HG02588 (cell line): ENCODE measurements around the gene MBD6.
"Not testable (repeated sequence)": the region's sequence is repeated elsewhere in the genome, so short reads cannot be mapped to it uniquely, and the experiment has no call there.

Experiments
- ATAC-seq: cut with Tn5 transposase; IDR thresholded peaks from one replicate; pipeline ENCODE4 v1.9.1; 2021; ENCODE audit warnings: mild to moderate bottlenecking, moderate library complexity; ENCODE audit not compliant: unreplicated experiment

The MBD6 gene

DNA sequence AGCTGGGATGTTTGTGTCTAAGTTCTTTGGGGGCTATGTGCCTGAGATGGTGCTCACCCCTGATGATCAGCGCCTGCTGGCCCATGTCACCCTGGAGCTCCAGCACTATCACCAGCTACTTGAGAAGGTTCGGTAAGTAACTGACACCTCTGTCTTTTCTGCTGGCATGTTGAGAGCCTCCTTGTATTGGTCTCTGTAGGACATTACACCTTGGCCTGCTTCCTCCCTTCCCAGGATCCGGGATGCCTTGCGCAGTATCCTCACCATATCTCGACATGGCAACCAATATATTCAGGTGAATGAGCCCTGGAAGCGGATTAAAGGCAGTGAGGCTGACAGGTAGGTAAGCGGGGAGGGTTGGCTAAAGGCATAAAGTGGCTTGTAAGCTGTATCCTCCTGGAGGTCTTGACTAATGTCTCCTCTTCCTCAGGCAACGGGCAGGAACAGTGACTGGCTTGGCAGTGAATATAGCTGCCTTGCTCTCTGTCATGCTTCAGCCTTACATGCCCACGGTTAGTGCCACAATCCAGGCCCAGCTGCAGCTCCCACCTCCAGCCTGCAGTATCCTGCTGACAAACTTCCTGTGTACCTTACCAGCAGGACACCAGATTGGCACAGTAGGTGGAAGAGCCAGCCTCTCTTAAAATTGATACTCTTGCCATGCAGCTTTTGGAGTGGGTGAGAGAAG, 7.8 kb upstream of the MBD6 start:
- ATAC-seq = no peak

DNA sequence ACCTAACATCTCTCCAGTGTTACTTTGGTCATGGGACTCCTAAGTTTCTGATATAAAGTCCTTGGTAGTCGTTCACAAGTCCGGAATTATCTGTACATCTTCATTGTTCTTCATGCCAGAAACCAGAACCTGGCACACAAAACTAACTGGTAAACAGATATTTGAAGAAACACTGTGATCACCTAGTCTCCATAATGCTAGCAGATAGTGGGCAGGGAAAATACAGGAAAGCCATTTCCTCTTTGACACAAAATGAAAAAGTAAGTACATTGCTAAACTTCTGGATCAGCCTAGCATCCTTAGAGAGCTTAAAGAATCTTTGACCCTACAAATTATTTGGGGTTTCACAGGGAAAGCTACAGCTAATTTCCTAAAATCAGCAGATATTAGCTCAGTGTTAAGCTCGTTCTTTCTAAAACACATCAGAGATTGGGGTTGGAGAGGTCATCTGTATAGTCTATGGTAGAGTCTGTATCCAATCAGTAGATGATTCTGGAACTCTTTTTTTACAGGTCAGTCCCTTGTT, 7.2 kb upstream of the MBD6 start:
- no peak for ATAC-seq

DNA sequence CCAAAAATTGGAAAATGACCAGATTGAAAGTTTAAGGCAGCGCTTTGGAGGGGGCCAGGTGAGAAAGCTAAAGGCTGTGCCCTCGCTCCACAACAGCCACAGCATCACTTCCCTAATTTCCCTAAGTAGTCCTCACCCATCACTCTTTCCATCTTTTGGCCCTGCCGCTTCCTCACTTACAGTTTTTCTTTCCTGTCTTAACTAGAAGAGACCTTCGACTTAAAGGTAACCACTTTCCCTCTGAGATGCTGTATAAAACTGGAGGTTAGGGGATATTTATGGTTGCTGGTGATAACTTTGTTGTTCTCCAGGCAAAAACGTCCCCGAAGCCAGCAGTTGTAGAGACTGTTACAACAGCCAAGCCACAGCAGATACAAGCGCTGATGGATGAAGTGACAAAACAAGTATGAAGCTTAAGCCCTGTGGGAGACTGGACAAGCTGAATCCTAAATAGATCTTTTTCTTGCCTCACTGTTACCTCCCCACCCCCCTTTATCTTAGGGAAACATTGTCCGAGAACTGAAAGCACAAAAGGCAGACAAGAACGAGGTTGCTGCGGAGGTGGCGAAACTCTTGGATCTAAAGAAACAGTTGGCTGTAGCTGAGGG, 6.6 kb upstream of the MBD6 start:
- no peak for ATAC-seq

DNA sequence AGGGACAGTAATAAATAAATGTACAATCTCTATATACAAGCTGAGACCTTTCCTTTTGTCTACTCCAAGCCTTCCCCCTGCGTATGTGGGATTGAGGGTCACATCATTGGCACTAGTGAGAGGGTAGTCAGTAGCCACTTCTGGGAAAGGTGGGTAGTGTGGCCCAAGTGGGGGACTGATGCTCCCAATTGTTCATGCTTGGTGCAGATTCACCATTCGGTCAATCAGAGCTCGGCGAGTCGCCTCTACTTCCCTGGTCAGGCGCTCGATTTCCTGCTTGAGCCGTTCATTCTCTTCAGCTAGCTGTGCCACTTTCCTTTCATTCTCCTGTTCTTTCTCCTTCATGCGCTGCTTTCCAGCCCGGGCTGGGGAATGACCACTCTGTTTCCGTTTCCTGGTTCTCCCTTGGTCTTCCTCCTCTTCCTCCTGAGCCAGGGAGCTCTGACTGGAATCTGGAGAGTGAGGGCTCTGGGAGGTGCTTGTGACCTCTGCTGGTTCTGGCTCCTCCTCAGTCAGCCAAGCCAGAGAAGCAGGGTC, 5.9 kb upstream of the MBD6 start:
- ATAC-seq = no peak

DNA sequence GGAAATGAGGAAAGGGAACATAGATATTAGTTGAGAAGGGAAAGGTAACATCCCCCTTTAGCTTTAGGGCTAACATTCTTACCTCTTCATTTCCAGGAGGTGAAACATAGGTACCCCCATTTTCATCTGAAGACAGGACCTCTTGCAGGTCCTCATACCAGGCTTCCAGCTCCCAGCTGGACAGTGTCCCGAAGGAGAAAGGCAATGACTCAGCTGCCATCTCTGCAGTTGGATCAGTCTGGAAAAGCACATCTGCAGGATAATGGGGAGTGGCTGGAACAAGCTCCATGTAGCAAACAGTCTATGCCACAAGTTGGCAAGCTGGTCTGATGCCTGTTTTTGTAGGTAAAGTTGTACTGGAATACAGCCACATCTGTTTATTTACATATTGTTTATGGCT, 5.4 kb upstream of the MBD6 start:
- ATAC-seq = no peak

DNA sequence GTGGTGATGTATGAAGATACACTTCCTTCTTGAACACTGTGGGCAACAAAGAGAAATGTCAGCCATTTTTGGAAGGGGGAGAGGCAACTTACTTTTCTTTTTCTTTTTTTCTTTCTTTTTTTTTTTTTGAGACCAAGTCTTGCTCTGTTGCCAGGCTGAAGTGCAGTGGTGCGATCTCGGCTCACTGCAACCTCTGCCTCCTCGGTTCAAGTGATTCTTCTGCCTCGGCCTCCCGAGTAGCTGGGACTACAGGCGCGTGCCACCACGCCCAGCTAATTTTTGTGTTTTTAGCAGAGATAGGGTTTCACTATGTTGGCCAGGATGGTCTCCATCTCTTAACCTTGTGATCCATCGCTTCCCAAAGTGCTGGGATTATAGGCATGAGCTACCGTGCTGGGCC, 4.9 kb upstream of the MBD6 start:
- not testable (repeated sequence) for ATAC-seq

DNA sequence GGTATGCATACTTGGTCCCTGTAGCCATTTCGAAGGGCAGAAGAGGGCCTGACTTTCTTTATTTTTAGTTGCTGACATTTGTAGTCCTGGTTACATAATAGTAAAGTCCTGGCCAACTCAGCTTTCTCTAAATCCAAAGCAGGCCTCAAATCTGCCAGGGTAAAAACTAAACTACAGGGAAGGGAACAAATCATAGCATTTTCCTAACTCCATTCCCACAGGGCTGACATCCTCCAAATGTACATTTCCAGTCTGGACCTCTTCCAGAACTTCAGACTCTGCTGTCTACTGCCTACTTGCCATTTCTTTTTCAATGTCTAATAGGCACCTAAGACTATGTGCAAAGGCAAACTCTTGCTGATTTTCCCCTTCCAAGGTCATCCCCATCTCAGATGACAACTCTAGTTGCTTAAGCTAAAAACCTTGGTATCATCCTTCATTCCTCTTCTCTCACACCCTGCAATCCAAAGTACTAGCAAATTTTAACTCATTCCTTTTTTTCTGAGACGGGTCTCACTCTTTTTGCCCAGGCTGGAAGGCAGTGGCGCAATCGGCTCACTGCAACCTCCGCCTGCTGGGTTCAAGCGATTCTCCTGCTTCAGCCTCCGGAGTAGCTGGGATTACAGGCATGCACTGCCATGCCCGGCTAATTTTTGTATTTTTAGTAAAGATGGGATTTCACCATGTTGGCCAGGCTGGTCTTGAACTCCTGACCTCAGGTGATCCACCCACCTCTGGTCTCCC, 4.3 kb upstream of the MBD6 start:
- ATAC-seq = no peak

DNA sequence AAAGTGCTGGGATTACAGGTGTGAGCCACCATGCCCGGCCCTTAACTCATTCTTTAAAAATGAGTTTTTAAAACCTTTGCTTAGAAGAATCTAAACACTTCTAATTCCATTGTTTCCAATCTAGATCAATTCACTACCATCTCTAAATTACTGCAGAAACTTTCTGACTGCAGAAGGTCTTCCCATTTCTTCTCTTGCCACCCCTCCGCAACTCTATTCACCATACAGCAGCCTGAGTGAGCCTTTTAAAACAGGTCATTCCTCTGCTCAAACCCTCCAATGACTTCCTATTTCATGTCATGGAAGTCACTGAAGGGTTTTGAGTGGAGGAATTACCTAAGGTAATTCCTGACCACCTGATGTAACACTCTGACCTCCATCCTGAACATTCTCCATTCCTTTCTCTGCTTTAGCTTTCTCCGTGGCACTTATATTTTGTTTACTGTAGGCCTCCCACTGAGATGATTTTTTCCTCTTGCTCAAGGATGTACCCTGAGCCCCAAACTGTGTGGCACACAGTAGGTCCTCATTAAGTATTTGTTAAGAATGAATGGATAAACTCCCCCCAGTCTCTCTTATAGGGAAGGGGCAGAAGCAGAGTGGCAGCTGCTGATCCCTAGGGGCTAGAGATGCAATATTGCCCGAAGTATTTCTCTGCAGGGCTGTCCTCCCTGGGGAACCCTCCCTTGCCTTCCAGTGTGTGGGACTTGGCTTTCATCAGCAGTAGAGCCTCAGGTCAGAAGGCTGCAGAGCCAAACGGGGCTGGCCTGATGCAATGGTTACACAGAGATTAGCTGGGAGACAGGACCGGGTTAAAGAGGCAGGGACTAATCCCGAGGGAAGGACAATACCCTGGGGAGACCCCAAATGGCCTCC, 3.5 kb upstream of the MBD6 start:
- ATAC-seq = no peak

DNA sequence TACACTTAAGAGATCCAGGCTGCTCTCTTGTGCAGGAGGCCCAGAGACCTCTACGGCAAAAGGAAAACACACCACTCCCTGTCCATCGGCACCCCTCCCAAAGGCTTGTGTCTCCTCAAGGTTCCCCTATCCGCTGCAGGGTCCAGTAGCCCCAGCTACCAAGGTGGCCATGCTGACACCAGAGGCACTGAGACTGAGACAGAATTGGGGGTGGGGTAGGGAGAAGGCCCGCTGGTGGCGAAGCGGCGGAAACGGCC, 2.9 kb upstream of the MBD6 start:
- peak; percentile 3 for ATAC-seq

DNA sequence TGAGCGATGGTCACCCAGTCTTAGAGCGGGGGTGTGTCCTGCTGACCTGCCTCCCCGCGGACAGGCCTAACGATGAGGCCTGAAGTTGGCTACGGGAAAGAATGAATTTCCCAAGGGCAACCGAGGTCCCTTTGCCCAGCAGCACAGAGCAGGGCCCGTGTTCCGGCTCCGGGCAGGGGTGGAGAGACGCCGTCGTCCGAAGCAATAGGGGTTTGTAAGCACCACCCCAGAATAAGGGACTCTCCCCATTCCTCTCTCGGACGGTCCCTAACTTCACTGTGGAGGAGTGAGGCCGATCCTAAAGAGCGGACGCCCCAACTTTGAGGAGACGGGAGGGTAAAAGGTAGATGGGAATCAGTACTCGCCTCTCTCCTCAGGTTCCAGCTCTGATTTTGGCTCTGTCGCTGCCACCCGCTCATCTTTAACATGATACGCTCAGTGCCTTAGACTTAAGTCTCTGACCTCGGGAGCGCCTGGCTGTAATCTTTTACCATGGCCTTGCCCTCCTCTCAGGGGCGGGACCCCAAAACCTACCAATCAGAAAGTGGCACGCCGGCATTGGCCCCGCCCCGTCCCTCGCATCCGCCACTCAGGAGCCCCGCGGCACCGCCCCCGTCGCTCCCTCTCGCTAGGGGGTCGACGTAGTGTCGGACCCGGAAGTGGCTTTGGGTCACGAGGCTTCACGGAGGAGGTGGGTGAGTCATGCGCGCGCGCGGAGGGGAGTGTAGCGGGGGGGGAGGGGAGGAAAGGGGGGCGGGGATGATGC, 2.4 kb upstream of the MBD6 start, which contains the start of gene DDIT3:
TSS of gene DDIT3 (minus strand) at position 462 of the 766 bp plus-strand sequence. CDS start 3,108 bp downstream, outside the sequence.
- peak; percentile 62 for ATAC-seq

DNA sequence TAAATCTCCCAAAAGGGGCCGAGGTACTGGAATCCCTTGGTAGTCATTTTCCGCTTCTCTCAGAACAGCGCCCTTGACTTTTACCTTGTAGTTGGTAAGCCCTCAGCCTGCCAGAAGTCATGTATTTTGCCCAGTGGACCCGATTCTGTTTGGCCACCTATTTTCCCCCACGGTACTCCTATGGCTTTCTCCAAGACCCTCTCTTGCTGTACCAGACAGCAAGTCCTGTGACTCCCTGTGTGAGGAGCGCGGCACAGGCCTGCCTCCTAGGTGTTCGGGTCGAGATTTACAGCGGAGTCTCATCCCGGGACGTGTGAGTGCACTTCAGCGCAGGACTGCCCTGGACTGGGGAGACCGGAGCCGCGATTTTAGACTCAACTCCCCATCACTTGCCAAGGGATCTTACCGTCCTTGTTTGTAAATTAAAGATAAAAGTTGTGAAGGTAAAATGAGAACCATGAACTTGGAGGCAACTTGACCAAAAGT, 1.1 kb upstream of the MBD6 start:
- ATAC-seq = no peak

DNA sequence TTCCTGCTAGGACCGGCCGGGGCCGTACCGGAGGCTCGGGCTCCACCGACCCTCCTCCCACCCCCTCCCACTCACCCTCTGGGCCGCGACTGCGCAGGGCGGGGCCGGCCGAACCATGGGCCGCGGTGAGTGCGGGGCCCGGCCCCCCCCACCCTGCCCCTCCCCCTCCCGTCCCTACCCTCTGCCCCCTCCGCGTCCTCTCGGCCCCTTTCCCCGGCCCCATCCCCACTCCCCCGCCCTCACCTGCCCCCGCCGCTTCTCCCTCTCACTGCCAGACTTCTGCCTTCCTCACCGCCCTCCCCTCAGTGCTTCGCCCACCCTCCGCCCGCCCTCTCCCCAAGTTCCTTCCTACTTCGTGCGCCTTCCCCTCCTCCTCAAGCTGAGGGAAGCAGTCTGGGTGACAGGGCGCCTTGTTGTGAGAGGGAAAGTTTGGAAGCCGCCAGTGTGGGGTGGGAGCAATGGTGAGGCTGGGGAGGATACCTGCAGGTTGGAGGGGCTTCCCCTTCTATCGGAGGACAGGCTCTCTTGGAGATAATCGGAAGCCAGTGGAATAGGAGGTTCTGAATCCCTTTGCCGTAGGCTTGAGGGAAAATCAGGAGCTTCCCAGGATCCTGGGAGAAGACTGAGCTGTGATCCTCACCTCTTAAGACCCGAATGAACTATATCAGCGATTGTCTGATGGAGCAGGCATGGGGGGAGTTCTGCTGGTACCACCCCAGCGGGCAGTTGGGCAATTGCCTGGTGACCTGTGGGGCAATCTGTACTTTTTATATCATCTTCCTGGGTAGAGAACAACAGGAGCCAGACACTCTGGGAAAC, 472 bp downstream of the MBD6 start:
- no peak for ATAC-seq

DNA sequence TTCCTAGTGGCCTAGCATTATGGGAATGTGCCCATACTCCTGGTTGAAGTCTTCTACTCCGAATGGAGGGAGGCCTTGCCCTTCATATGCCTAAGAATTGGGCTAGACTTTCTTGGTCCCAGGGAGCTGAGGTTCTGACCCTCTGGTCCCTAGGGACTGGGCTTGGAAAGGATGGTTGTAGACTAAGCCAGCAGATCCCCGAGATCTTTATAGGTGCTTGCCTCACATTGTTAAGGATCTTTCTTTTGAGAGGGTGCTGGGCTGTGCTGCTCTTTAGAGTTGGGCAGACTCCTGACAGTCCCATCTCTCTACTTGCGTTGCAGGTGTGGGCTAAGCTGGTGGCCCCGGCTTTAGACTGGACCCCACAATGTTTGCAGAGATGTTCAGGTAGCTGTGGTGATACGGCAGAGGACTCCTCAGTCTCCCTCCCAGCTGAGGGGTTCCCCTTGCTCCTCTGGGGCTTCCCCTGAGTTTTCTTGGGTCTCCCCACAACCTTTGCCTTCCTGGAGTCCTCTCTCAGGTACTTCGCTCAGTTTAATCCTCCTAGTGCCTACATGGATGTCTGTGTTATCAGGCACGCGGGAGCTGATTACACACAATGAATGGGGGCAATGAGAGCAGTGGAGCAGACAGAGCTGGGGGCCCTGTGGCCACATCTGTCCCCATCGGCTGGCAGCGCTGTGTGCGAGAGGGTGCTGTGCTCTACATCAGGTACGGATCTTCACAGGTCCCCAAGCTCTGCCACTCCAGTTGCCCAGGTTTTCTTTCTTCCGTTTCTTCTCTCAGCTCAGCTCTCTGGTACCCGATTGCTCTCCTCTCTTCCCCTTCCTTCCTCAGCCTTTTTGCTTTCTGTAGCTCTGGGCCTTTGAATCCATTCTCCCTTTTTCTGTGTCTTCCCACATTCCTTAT, 1.3 kb downstream of the MBD6 start:
- ATAC-seq = no peak

DNA sequence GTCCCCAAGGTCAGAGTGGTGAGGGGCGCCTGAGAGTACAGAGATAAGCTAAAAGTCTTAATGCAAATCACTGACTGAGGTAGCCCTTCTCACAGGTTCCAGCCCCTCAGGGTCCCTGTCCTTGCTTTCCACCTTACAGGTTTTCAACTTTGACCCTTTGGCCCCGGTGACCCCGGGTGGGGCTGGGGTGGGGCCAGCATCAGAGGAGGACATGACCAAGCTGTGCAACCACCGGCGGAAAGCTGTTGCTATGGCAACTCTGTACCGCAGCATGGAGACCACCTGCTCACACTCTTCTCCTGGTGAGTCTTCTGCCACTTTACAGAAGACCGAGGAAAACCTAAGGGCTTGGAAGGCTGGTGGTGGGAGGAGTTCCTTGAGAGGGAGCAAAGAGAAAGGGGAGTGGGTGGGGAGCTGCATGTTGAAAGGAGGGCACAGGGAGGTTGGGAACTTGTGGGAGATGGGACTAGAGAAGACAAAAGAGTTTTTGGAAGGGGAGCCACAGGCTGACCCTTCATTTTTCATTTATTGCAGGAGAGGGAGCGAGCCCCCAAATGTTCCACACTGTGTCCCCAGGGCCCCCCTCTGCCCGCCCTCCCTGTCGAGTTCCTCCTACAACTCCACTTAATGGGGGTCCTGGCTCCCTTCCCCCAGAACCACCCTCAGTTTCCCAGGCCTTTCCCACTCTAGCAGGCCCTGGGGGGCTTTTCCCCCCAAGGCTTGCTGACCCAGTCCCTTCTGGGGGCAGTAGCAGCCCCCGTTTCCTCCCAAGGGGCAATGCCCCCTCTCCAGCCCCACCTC, 2.4 kb downstream of the MBD6 start:
- no peak for ATAC-seq

DNA sequence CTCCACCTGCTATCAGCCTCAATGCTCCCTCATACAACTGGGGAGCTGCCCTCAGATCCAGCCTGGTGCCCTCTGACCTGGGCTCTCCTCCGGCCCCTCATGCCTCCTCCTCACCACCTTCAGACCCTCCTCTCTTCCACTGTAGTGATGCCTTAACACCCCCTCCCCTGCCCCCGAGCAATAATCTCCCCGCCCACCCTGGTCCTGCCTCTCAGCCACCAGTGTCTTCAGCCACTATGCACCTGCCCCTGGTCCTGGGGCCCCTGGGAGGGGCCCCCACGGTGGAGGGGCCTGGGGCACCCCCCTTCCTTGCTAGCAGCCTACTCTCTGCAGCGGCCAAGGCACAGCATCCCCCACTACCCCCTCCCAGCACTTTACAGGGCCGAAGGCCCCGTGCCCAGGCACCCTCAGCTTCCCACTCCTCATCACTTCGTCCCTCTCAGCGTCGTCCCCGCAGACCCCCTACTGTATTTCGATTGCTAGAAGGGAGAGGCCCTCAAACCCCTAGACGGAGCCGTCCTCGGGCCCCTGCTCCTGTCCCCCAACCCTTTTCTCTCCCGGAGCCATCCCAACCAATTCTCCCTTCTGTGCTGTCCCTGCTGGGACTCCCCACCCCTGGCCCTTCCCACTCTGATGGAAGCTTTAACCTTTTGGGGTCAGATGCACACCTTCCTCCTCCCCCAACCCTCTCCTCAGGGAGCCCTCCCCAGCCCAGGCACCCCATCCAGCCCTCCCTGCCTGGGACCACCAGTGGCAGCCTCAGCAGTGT, 3.2 kb downstream of the MBD6 start:
- no peak for ATAC-seq

DNA sequence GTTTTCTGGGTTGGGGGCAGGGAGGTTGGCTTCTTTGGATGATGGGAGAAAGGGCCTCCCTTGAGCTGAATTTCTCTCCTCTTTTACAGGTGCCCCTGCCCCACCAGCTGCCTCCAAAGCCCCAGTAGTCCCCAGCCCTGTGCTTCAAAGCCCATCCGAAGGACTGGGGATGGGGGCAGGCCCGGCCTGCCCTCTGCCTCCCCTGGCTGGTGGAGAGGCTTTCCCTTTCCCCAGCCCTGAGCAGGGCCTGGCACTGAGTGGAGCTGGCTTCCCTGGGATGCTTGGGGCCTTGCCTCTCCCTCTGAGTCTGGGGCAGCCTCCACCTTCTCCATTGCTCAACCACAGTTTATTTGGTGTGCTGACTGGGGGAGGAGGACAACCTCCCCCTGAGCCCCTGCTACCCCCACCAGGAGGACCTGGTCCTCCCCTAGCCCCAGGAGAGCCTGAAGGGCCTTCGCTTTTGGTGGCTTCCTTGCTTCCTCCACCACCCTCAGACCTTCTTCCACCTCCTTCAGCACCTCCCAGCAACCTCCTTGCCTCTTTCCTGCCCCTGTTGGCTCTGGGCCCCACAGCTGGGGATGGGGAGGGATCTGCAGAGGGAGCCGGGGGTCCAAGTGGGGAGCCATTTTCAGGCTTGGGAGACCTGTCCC, 4.0 kb downstream of the MBD6 start:
- no peak for ATAC-seq
